GM12873 (cell line): ENCODE data around the gene EFNA4.
A peak's percentile ranks its signal among the peaks of the same experiment; 100 is the strongest.

Experiments used
- CTCF ChIP-seq: IDR thresholded peaks from 2 replicates; pipeline ENCODE4 v1.5.1; 2012; ENCODE audit warnings: low read depth, mild to moderate bottlenecking, moderate library complexity, low read length, control low read depth; ENCODE audit not compliant: insufficient read depth; ENCODE audit errors: missing control alignments

Gene EFNA4

GRCh38 chr1:155063550-155064110, at the start of gene EFNA4:
Gene EFNA4, plus strand, starts transcription at chr1:155063740. Its CDS starts 84 bp downstream, at chr1:155063824.
- no peak for TF ChIP-seq CTCF

GRCh38 chr1:155014709-155015508, 48.6 kb upstream of the EFNA4 start:
- no peak for TF ChIP-seq CTCF

GRCh38 chr1:155015527-155016230, 47.9 kb upstream of the EFNA4 start:
- TF ChIP-seq CTCF = no peak

- TF ChIP-seq CTCF = no peak
Measured at GRCh38 chr1:155016231-155016831, 47.2 kb upstream of the EFNA4 start.

- TF ChIP-seq CTCF = peak; percentile 100
Measured at GRCh38 chr1:155017041-155017945, 46.2 kb upstream of the EFNA4 start.

- no peak for TF ChIP-seq CTCF
Measured at GRCh38 chr1:155017946-155018316, 45.6 kb upstream of the EFNA4 start.
